GM21515 (cell line): Measurements from ENCODE around the gene NUP210.

Experiments used
- ATAC-seq: cut with Tn5 transposase; IDR thresholded peaks from one replicate; pipeline ENCODE4 v1.9.1; 2021; ENCODE audit not compliant: unreplicated experiment

Gene NUP210

GRCh38 chr3:13377021-13377420, 43.1 kb downstream of the NUP210 start:
- ATAC-seq: no peak

GRCh38 chr3:13376091-13376490, 44.0 kb downstream of the NUP210 start:
- no peak for ATAC-seq

GRCh38 chr3:13375464-13375863, 44.7 kb downstream of the NUP210 start:
- ATAC-seq: no peak

- ATAC-seq: no peak
Measured at GRCh38 chr3:13373975-13374586, 46.0 kb downstream of the NUP210 start.

- no peak for ATAC-seq
Measured at GRCh38 chr3:13372656-13373055, 47.5 kb downstream of the NUP210 start.

- no peak for ATAC-seq
Measured at GRCh38 chr3:13372126-13372525, 48.0 kb downstream of the NUP210 start.

- no peak for ATAC-seq
Measured at GRCh38 chr3:13371100-13372075, 48.7 kb downstream of the NUP210 start.

GRCh38 chr3:13370609-13371008, 49.5 kb downstream of the NUP210 start:
- no peak for ATAC-seq

GRCh38 chr3:13370055-13370454, 50.1 kb downstream of the NUP210 start:
- no peak for ATAC-seq

- ATAC-seq: no peak
Measured at GRCh38 chr3:13368834-13369233, 51.3 kb downstream of the NUP210 start.

- no peak for ATAC-seq
Measured at GRCh38 chr3:13367728-13368127, 52.4 kb downstream of the NUP210 start.

GRCh38 chr3:13365390-13366379, 54.4 kb downstream of the NUP210 start:
- ATAC-seq: no peak

- no peak for ATAC-seq
Measured at GRCh38 chr3:13364602-13365271, 55.4 kb downstream of the NUP210 start.

- ATAC-seq: no peak
Measured at GRCh38 chr3:13362551-13362950, 57.6 kb downstream of the NUP210 start.

GRCh38 chr3:13359916-13360315, 60.2 kb downstream of the NUP210 start:
- ATAC-seq: no peak

- no peak for ATAC-seq
Measured at GRCh38 chr3:13358643-13359042, 61.5 kb downstream of the NUP210 start.

- no peak for ATAC-seq
Measured at GRCh38 chr3:13358051-13358450, 62.1 kb downstream of the NUP210 start.

GRCh38 chr3:13357074-13357473, 63.0 kb downstream of the NUP210 start:
- ATAC-seq: no peak

- ATAC-seq: no peak
Measured at GRCh38 chr3:13353936-13354542, 66.1 kb downstream of the NUP210 start.

- no peak for ATAC-seq
Measured at GRCh38 chr3:13353506-13353905, 66.6 kb downstream of the NUP210 start.
